HFFc6 (cell line): ENCODE results near the gene KRTAP27-1. TPM values are rescaled to one million over a fixed set of nuclear protein-coding genes. Genes with fewer than 3 reads are reported as not detected.

Source experiments
- DNase-seq: peaks from one replicate; pipeline ENCODE4 v3.0.0-alpha.2; 2018
- H3K27ac Mint-ChIP-seq: 2 replicates; pipeline ENCODE4 v1.8.0; 2020; ENCODE audit warnings: mild to moderate bottlenecking, mixed read lengths
- H3K27me3 Mint-ChIP-seq: 2 replicates; pipeline ENCODE4 v1.8.0; 2021; ENCODE audit warnings: mild to moderate bottlenecking, moderate library complexity, mixed read lengths; ENCODE audit not compliant: insufficient read depth
- H3K36me3 Mint-ChIP-seq: 2 replicates; pipeline ENCODE4 v1.8.0; 2021; ENCODE audit warnings: low read depth, mixed read lengths
- H3K4me1 Mint-ChIP-seq: 2 replicates; pipeline ENCODE4 v1.8.0; 2020; ENCODE audit warnings: low read depth, mixed read lengths
- H3K4me3 Mint-ChIP-seq: 2 replicates; pipeline ENCODE4 v1.8.0; 2020; ENCODE audit warnings: mild to moderate bottlenecking, moderate library complexity, mixed read lengths
- H3K9me3 Mint-ChIP-seq: 2 replicates; pipeline ENCODE4 v1.8.0; 2020; ENCODE audit warnings: mild to moderate bottlenecking, mixed read lengths
- CTCF ChIP-seq: fragments of 200-600 bp; sonication (generic); IDR thresholded peaks from 2 replicates; pipeline ENCODE4 v1.5.0; 2021; ENCODE audit warnings: antibody characterized with exemption, mild to moderate bottlenecking
- total RNA-seq, 6 experiments: library from RNA; stranded (reverse); fragmentation: NEBNext Ultra II Directional; extraction: Animal tissue kit (Norgen Biotek cat#: 25700); gene quantifications; 2 replicates in 1 of 6; 3 replicates in 5 of 6; pipeline ENCODE4 v1.2.3, GENCODE V29; 2021

Gene KRTAP27-1
- total RNA-seq, 6 experiments from 2014 or later = not detected

GRCh38 chr21:30329203-30329875 is 8.2 kb downstream of the KRTAP27-1 start:
- DNase-seq = no peak
- no peaks in the 10 kb centered on the region for H3K4me1 Mint-ChIP-seq
- no peak overlapping the region for H3K4me3 Mint-ChIP-seq
- no peaks in the 10 kb centered on the region for H3K27me3 Mint-ChIP-seq
- H3K36me3 Mint-ChIP-seq = peaks cover 4% of the 10 kb centered on the region; the same call in 1 of the 2 replicates
- TF ChIP-seq CTCF = no peak
- H3K27ac Mint-ChIP-seq = no peak overlapping the region
- peaks cover 39% of the 10 kb centered on the region for H3K9me3 Mint-ChIP-seq

GRCh38 chr21:30326390-30326789 is 11.1 kb downstream of the KRTAP27-1 start:
- peaks cover 5% of the 10 kb centered on the region; the same call in 1 of the 2 replicates for H3K36me3 Mint-ChIP-seq
- DNase-seq = no peak
- H3K4me1 Mint-ChIP-seq = no peaks in the 10 kb centered on the region
- H3K4me3 Mint-ChIP-seq = no peak overlapping the region
- H3K27me3 Mint-ChIP-seq = no peaks in the 10 kb centered on the region
- no peak overlapping the region for H3K27ac Mint-ChIP-seq
- no peak for TF ChIP-seq CTCF
- H3K9me3 Mint-ChIP-seq = peaks cover 46% of the 10 kb centered on the region

GRCh38 chr21:30320215-30320614 is 17.3 kb downstream of the KRTAP27-1 start, which contains the start of gene KRTAP26-1:
Gene KRTAP26-1, minus strand, starts transcription at chr21:30320315. Its CDS starts 280 bp downstream, at chr21:30320035.
- no peaks in the 10 kb centered on the region for H3K4me1 Mint-ChIP-seq
- DNase-seq = no peak
- H3K4me3 Mint-ChIP-seq = no peak within 1 kb of the TSS
- peaks cover 5% of the 10 kb centered on the region; the same call in 1 of the 2 replicates for H3K36me3 Mint-ChIP-seq
- no peaks in the 10 kb centered on the region for H3K27me3 Mint-ChIP-seq
- peaks cover 49% of the 10 kb centered on the region for H3K9me3 Mint-ChIP-seq
- TF ChIP-seq CTCF = no peak
- H3K27ac Mint-ChIP-seq = no peak within 1 kb of the TSS

- no peak for DNase-seq
- Mint-ChIP-seq H3K27me3 (no peaks in the 10 kb centered on the region), H3K36me3 (no peaks in the 10 kb centered on the region), H3K4me3 (no peak overlapping the region), H3K27ac (no peak overlapping the region), H3K4me1 (no peaks in the 10 kb centered on the region), H3K9me3 (peaks cover 54% of the 10 kb centered on the region)
- TF ChIP-seq CTCF = no peak
Measured at GRCh38 chr21:30315701-30316100, 21.8 kb downstream of the KRTAP27-1 start.

GRCh38 chr21:30306884-30307283 is 30.6 kb downstream of the KRTAP27-1 start:
- DNase-seq = no peak
- H3K27ac Mint-ChIP-seq = no peak overlapping the region
- H3K9me3 Mint-ChIP-seq = peaks cover 47% of the 10 kb centered on the region
- H3K4me1 Mint-ChIP-seq = no peaks in the 10 kb centered on the region
- no peak for TF ChIP-seq CTCF
- no peak overlapping the region for H3K4me3 Mint-ChIP-seq
- no peaks in the 10 kb centered on the region for H3K36me3 Mint-ChIP-seq
- H3K27me3 Mint-ChIP-seq = no peaks in the 10 kb centered on the region
